HG02678 (cell line): Measurements from ENCODE around the gene TRAPPC8.

Experiments
- ATAC-seq: cut with Tn5 transposase; IDR thresholded peaks from one replicate; pipeline ENCODE4 v1.9.1; 2021; ENCODE audit warnings: mild to moderate bottlenecking, moderate library complexity; ENCODE audit not compliant: unreplicated experiment

The TRAPPC8 gene

GRCh38 chr18:31798399-31798798, 144.5 kb downstream of the TRAPPC8 start:
- no peak for ATAC-seq

- no peak for ATAC-seq
Observed at GRCh38 chr18:31795747-31796146, 147.2 kb downstream of the TRAPPC8 start.

- no peak for ATAC-seq
Observed at GRCh38 chr18:31793531-31793930, 149.4 kb downstream of the TRAPPC8 start.

GRCh38 chr18:31792580-31792911, 150.4 kb downstream of the TRAPPC8 start:
- ATAC-seq, result no peak

DNA sequence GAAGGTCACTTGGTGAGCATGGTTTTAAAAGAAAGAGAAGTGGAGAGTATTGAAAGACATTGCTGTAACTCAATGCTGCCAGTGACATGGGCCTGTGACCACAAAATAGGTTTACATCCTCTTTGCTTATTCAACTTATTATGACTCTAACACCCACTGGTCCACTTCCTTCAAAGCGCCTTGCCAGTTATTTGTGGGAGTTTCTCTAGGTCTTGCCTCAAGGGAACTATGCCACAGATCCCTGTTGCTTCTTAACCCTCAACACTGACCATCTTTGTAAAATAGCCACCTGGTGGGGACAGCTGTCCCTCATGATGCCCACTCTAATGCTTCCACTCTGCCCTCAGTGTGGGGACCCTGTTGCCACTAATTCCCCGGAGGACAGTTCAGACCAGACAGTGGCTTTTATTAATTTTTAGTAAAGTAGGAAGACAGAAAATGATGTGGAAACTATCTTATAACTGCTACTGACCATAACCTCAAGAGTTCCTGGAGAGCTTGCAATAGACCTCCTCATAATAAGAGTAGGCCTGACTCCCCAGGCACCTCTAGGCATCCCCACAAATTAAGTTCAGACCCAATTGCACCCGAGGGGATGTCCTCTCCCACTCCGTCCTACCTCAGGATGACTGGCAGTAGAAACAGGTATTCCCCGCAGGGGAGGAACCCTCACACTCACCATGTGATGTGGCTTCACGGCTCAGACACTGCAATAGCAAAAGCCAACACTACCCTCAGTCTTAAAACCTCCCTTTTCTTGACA, 150.9 kb downstream of the TRAPPC8 start:
- ATAC-seq, result peak; percentile 93

- ATAC-seq, result no peak
Observed at GRCh38 chr18:31789409-31789808, 153.5 kb downstream of the TRAPPC8 start.

- no peak for ATAC-seq
Observed at GRCh38 chr18:31783059-31783458, 159.9 kb downstream of the TRAPPC8 start.
